ENCODE data around the gene DEDD.
"Not testable (repeated sequence)": the region's sequence is repeated elsewhere in the genome, so short reads cannot be mapped to it uniquely, and the experiment has no call there.

The DEDD gene

GRCh38 chr1:161127649-161128048 is 4.8 kb downstream of the DEDD start:
- no peak for DNase-seq (ENCODE audit: low read depth in 3 of 3)

- no peak for DNase-seq (ENCODE audit: low read depth in 3 of 3)
These were observed 9.5 kb downstream of the DEDD start for GRCh38 chr1:161122967-161123366.

DNA sequence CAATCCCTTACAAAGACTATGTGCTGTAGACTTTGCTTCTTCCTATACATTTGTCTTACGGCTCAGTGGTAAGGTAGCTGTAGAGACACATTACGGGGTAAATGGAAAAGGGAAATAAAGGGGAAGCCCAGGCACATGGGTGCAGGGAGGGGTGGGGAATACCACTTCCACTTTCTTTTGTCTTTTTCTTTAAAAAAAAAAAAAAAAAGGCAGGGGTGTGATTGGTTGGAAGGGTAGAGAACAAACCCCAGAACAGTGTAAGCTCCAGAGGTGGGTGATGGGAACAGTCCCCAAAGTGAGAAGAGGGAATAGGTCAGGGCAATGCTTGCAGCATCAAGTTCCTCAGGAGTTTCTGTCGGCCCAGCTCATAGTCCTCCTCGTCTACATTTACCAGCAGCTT is 10.6 kb downstream of the DEDD start:
- no peak for DNase-seq (ENCODE audit: low read depth in 3 of 3)

DNA sequence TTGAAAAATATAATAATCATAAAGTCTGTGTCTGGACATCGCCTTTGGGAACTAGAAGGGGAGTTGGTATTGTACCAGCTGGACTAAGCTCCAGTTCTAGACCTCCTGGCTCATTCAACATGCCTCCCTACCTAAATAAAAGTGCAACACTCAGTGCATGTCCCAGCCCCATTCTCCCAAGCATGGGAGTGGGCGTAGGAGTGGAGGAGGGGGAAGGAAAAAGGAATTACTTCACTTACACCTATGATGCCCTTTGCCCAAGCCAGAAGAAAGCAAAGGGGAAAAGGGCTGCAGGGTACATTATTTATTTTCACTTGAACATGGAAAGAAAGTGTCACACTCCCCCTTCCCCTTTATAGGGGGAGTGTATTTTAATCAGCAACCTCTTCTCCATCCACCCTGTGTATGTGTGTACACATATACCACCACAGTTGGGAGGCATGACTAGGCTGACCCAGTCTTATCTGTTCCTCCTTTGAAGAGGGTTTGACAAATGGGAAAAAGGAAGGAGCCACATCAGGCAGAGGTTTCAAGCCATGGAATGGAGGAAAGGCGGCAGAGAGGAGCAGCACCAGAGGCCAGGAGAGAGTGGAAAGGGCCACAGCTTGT is 11.3 kb downstream of the DEDD start:
- DNase-seq (ENCODE audit: low read depth in 3 of 3): no peak

DNA sequence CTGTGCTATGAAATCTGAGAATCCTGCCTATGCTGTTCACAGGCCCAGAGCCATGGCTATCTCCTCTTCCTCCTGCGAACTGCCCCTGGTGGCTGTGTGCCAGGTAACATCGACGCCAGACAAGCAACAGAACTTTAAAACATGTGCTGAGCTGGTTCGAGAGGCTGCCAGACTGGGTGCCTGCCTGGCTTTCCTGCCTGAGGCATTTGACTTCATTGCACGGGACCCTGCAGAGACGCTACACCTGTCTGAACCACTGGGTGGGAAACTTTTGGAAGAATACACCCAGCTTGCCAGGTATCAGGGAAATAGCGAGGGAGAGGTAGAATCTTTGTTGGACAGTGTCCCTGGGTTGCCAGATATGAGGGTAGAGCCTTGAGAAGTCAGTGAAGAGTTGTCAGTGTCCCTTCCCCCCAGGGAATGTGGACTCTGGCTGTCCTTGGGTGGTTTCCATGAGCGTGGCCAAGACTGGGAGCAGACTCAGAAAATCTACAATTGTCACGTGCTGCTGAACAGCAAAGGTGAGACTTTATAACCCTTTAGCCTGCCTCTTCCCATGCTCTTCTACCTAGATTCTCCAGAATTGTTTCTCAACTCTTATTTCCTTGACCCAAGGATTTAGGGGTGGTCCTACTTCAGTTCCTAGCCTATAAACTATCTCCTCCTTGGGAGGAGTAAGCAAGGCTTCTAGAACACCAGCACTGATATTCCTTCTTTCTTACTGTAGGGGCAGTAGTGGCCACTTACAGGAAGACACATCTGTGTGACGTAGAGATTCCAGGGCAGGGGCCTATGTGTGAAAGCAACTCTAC is 13.2 kb downstream of the DEDD start:
- peak in 2 of 3 experiments; percentile 32 to 48 for DNase-seq (ENCODE audit: low read depth in 3 of 3)

DNA sequence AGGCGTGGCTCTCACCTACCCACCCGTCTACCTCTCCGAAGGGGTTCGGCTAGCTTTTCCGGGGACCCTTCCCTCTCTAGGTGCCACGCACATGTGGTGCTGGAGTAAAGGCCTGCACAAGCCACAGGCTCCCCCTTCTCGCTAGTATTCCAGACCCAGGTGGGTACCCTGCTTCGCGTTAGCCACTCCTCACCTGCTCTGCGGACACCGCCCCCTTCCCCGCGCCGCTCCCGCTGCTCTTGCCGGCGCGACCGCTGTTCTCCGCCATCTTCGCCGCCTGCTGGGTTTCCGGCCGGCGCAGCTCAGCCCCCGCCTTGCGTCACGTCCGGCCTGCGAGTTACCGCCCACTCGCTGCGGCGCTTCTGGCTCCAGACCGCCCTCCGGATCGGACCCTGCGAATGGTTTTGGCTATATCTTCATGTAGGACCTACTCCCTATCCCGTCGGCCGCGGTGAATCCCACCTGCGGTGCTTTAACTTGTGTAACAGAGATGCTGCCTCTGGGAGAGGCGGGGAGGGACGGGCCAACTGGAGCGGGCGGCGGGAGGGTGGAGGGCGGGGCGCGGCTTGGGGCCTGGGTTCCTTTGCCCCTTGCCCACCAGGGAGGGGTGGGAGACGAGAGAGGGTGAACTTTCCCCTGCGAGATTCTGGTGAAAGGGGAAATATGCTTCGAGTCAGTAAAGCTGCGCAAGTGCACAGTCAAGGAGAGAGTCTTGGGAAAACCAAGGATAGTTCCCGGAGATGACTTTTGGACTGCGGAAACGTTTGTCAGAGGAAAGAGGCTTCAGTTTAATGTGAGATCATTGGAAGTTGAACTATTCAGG is 14.5 kb downstream of the DEDD start, which contains the start of the genes NIT1 and PFDN2:
NIT1 (plus strand) TSS at position 347 of the 823 bp plus-strand sequence; CDS start at position 419, 72 bp downstream.
PFDN2 (minus strand) TSS at position 279 of the 823 bp plus-strand sequence; CDS start at position 268, 11 bp downstream.
- peak; percentile 68 to 79 (median 77) for DNase-seq (ENCODE audit: low read depth in 3 of 3)

GRCh38 chr1:161115961-161116360 is 16.5 kb downstream of the DEDD start:
- not testable (repeated sequence) for DNase-seq (ENCODE audit: low read depth in 3 of 3)

DNA sequence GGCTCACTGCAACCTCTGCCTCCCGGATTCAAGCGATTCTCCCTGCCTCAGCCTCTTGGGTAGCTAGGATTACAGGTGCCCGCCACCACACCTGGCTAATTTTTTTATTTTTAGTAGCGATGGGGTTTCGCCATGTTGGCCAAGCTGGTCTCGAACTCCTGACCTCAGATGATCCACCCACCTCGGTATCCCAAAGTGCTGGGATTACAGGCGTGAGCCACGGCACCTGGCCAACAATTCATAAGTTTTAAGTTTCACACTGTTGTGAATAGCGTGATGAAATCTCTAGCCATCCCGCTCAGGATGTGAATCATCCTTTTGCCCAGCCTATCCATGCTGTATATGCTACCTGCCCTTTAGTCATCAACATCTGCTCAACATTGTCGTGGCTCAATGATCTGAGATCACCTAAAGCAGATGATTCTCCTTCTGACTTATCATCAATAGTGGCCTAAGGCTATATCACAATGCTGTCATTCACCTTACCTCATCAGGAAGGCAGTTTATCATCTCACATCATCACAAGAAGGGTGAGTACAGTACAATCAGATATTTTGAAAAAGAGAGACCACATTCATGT is 17.2 kb downstream of the DEDD start:
- DNase-seq (ENCODE audit: low read depth in 3 of 3): no peak

- no peak for DNase-seq (ENCODE audit: low read depth in 3 of 3)
These were observed 17.9 kb downstream of the DEDD start for GRCh38 chr1:161114556-161114955.

DNA sequence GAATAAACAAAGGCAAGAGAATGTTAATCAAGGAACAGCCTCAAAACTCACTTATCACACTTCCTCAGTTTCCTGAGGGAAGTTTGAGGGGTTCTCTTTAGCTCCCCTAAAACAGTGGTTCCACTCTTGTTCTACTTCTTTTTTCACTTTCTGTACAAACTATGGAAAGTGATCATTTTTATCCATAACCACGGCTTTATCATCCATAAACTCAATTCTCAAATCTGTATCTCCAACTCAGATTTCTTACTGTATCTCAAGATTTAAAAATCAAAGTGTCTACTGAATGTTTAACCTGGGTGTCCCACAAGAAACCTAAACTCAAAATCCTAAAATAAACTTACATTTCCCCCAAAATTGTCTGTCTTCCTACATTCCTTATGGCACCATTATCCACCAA is 18.6 kb downstream of the DEDD start:
- no peak for DNase-seq (ENCODE audit: low read depth in 3 of 3)

GRCh38 chr1:161111527-161111926 is 20.9 kb downstream of the DEDD start:
- DNase-seq (ENCODE audit: low read depth in 3 of 3): no peak

- DNase-seq (ENCODE audit: low read depth in 3 of 3): no peak
These were observed 21.4 kb downstream of the DEDD start for GRCh38 chr1:161111117-161111516.

GRCh38 chr1:161106431-161106830 is 26.0 kb downstream of the DEDD start:
- DNase-seq (ENCODE audit: low read depth in 3 of 3): no peak

DNA sequence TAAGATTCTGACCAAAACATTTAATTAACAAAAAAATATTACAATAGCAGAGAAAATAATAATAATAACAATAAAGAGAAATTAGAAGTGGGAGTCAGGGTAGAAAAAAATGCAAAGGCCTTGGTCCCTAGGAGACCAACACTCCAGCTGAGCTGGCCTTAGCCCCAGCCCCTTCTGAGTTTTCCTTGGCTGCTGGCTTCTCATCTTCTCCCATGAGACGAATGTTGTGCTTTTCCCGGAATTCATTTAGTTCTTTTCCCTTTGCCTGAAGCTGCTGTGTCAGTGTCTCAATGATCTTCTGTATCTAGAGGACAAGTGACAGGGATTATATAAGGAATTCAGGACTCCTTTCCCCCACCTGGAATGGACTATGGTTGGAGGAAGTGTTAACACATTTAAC is 31.9 kb downstream of the DEDD start:
- DNase-seq (ENCODE audit: low read depth in 3 of 3): no peak

DNA sequence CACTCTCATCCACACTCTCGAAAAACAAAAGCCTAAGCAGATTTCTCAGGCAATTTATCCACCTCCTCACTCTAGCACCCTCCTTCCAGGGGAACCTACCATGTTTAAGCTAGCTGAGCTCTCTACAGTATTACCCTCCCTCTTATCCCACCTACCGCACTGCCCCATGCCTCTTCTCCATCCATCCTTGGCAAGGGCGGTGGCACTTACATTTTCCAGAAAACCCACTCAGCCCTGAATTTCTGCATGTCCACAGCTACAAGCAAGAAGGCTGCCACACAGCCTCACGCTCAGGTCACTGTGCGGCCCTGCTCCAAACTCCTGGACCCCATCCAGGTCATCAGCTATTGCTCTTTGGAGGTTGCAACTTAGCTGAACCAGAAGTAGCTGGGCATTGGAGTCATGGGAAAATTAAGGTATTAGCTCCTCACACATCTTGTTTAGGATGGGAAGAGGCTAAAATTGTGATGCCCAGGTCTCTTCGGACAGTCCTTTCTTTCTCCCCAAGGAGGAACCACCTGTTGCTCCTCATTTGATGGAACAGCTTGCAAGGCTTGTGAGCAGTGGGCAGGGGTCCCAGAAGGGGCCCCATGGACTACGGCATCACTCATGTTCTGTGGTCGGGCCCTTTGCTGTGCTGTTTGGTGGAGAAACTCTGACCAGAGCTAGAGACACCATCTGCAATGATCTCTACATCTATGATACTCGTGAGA is 33.2 kb downstream of the DEDD start:
- no peak for DNase-seq (ENCODE audit: low read depth in 3 of 3)

- DNase-seq (ENCODE audit: low read depth in 3 of 3): peak in 2 of 3 experiments; percentile 29 to 32
These were observed 34.0 kb downstream of the DEDD start, which contains the start of gene KLHDC9 for GRCh38 chr1:161098210-161099068. Gene KLHDC9, plus strand, starts transcription at chr1:161098361. Its CDS starts 175 bp downstream, at chr1:161098536.

- DNase-seq (ENCODE audit: low read depth in 3 of 3): no peak
These were observed 35.9 kb downstream of the DEDD start for GRCh38 chr1:161096530-161096929.

DNA sequence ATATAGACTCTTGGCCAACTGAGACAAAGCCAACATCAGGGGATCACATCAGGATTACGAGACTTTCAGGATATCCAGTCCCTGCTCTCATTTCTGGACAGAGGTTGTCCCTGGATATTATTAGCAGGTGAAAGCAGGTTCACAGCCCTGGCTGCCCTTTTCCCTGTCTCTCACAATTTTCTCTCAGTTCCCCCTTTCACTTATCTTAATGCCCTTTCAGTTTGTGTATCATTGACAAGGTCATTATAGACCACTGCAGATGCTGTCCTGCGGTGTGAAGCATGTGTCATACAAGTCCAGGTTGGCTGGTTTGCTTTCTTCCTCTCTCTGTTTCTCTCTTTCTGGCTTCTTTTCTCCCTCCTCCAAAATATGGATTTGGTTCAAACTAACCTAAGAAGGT is 36.5 kb downstream of the DEDD start:
- no peak for DNase-seq (ENCODE audit: low read depth in 3 of 3)

- DNase-seq (ENCODE audit: low read depth in 3 of 3): no peak
These were observed 37.2 kb downstream of the DEDD start for GRCh38 chr1:161095230-161095629.

DNA sequence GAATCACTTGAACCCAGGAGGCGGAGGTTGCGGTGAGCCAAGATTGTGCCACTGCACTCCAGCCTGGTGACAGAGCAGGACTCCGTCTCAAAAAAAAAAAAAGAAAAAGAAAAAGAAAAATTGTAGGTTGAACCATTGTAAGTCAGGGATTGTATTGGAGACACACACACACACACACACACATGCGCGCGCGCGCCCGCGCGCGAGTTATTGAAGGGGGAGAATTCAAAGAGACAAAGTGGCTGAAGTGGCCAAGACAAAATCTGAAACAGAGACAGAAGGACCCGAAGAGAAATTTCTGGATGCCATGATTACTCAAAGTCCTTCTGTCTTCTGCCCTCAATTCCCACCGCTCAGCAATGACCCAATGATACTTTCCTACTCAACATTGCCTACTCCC is 38.0 kb downstream of the DEDD start:
- no peak for DNase-seq (ENCODE audit: low read depth in 3 of 3)
